Measurements from ENCODE around the gene MAGEB3. TPM values are rescaled to one million over a fixed set of nuclear protein-coding genes. Genes with fewer than 3 reads are reported as not detected.

The MAGEB3 gene
- total and polyA plus RNA-seq, 2 of the 13 experiments (the other 11 are each of a cell fraction or from before 2014, with no cell fraction given), result not detected

DNA sequence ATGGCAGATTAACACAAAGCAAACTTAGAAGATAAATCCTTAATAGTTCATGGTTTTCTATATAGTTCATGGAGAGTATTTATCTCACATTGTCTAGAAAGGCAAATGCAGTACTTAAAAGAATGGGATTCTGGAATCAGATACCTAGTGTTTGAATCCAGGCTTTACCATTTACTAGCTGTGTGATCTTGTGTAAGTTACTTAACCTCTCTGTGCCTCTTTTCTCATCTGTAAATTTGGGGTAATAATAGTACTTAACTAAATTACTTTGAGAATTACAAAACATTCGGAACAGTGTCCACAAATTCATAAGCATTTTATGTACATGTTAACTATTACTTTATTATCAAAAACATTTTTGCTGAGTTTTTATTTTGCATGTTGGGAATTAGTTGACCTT is 32.3 kb downstream of the MAGEB3 start:
- TF ChIP-seq ZNF749 (CRISPR knock-in tag; IDR thresholded peaks at IDR 0.05; ENCODE audit: borderline replicate concordance) (no peak), ZNF333 (CRISPR knock-in tag; IDR thresholded peaks at IDR 0.05; ENCODE audit: borderline replicate concordance) (no peak), NBN (conservative IDR thresholded peaks at IDR 0.05) (no peak), SALL2 (CRISPR knock-in tag; IDR thresholded peaks at IDR 0.05) (no peak), HNF4A (CRISPR knock-in tag; IDR thresholded peaks at IDR 0.05) (no peak), FIP1L1 (IDR thresholded peaks at IDR 0.05; ENCODE audit: borderline replicate concordance, insufficient read depth, low read depth, low read length) (no peak), ZBTB20 (CRISPR knock-in tag; IDR thresholded peaks at IDR 0.05; ENCODE audit: borderline replicate concordance, low read depth) (no peak), ZNF7 (CRISPR knock-in tag; IDR thresholded peaks at IDR 0.05) (no peak), ZNF780A (CRISPR knock-in tag; IDR thresholded peaks at IDR 0.05) (no peak), ZSCAN12 (CRISPR knock-in tag; IDR thresholded peaks at IDR 0.05) (no peak), RFX3 (CRISPR knock-in tag; IDR thresholded peaks at IDR 0.05) (no peak)
- TF ChIP-seq, protein P1, sequence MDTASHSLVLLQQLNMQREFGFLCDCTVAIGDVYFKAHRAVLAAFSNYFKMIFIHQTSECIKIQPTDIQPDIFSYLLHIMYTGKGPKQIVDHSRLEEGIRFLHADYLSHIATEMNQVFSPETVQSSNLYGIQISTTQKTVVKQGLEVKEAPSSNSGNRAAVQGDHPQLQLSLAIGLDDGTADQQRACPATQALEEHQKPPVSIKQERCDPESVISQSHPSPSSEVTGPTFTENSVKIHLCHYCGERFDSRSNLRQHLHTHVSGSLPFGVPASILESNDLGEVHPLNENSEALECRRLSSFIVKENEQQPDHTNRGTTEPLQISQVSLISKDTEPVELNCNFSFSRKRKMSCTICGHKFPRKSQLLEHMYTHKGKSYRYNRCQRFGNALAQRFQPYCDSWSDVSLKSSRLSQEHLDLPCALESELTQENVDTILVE (CRISPR knock-in tag; IDR thresholded peaks at IDR 0.05), result no peak
- TF ChIP-seq, protein P2, sequence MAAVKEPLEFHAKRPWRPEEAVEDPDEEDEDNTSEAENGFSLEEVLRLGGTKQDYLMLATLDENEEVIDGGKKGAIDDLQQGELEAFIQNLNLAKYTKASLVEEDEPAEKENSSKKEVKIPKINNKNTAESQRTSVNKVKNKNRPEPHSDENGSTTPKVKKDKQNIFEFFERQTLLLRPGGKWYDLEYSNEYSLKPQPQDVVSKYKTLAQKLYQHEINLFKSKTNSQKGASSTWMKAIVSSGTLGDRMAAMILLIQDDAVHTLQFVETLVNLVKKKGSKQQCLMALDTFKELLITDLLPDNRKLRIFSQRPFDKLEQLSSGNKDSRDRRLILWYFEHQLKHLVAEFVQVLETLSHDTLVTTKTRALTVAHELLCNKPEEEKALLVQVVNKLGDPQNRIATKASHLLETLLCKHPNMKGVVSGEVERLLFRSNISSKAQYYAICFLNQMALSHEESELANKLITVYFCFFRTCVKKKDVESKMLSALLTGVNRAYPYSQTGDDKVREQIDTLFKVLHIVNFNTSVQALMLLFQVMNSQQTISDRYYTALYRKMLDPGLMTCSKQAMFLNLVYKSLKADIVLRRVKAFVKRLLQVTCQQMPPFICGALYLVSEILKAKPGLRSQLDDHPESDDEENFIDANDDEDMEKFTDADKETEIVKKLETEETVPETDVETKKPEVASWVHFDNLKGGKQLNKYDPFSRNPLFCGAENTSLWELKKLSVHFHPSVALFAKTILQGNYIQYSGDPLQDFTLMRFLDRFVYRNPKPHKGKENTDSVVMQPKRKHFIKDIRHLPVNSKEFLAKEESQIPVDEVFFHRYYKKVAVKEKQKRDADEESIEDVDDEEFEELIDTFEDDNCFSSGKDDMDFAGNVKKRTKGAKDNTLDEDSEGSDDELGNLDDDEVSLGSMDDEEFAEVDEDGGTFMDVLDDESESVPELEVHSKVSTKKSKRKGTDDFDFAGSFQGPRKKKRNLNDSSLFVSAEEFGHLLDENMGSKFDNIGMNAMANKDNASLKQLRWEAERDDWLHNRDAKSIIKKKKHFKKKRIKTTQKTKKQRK (IDR thresholded peaks at IDR 0.05; ENCODE audit: low read length), result no peak
- Histone ChIP-seq H3K4me1 (ENCODE audit: insufficient read depth, low read length) (no peaks in the 10 kb centered on the region), H4K20me1 (ENCODE audit: insufficient read depth, low read length) (no peaks in the 10 kb centered on the region), H3K79me2 (ENCODE audit: insufficient read depth, low read length) (no peaks in the 10 kb centered on the region), H2AFZ (ENCODE audit: low read length) (no peak overlapping the region), H3K4me2 (ENCODE audit: low read depth, low read length) (no peak overlapping the region), H3K9ac (ENCODE audit: insufficient read depth, low read depth, low read length) (no peak overlapping the region), H3K36me3 (replicated peaks in 1 of 2; ENCODE audit: control insufficient read depth in 1 of 2, insufficient read depth in 2 of 2, low read length in 2 of 2) (no peaks in the 10 kb centered on the region), H3K27ac (ENCODE audit: extremely low read length, insufficient read depth, low read length) (no peak overlapping the region), H3K9me3 (ENCODE audit: low read length) (no peaks in the 10 kb centered on the region), H3K4me3 (replicated peaks in 1 of 3; ENCODE audit: insufficient read depth in 1 of 3, low read depth in 2 of 3, low read length in 3 of 3) (no peak overlapping the region), H3K27me3 (ENCODE audit: control insufficient read depth in 1 of 2, insufficient read depth in 2 of 2, low read length in 2 of 2) (no peaks in the 10 kb centered on the region)
- 0% methylated on average over 1 of the region's 1 CpG for WGBS (ENCODE audit: low lambda C conversion rate)
- ATAC-seq, result no peak
- FAIRE-seq, result no peak
- no peak for DNase-seq (ENCODE audit: low spot score)
- intact Hi-C loops (cut with micrococcal nuclease; ENCODE audit: unreplicated experiment) (no loop called here), in situ Hi-C loops (cut with HindIII; ENCODE audit: extremely low pct_ligation_motif_present, low pct_unique_long_range_greater_than_20kb) (no loop called here)
- POLR2A ChIA-PET, result no interaction called here
- CTCF ChIA-PET (ENCODE audit: low intra/inter-chr PET ratio, low total read pairs), result no interaction called here
- BruUV-seq (replicated peaks), result no TSS peak
